Measurements from ENCODE around the gene INMT. TPM values are rescaled to one million over a fixed set of nuclear protein-coding genes. Genes with fewer than 3 reads are reported as not detected.

Gene INMT
- polyA plus RNA-seq, 1 of the 3 experiments (the other 2 are of a cell fraction), result not detected

- 71% methylated on average over 11 of the region's 11 CpGs for WGBS (ENCODE audit: low lambda C conversion rate)
- TF ChIP-seq FOSL2 (IDR thresholded peaks at IDR 0.05; ENCODE audit: borderline replicate concordance, low read depth) (no peak), JUND (IDR thresholded peaks at IDR 0.05) (no peak), YY1 (IDR thresholded peaks at IDR 0.05; ENCODE audit: low read depth) (no peak), ELF1 (IDR thresholded peaks at IDR 0.05) (no peak), RAD21 (IDR thresholded peaks at IDR 0.05; ENCODE audit: low read length) (no peak), CTCF (IDR thresholded peaks at IDR 0.05) (no peak), GABPA (IDR thresholded peaks at IDR 0.05; ENCODE audit: low read depth) (no peak), EP300 (IDR thresholded peaks at IDR 0.05; ENCODE audit: borderline replicate concordance in 1 of 2, low read depth in 1 of 2, low read length in 1 of 2) (no peak), GATA2 (CRISPR knock-in tag; IDR thresholded peaks at IDR 0.05) (no peak), SMC3 (IDR thresholded peaks at IDR 0.05; ENCODE audit: low read depth, low read length) (no peak), TEAD4 (IDR thresholded peaks at IDR 0.05; ENCODE audit: borderline replicate concordance, insufficient read depth) (no peak), FOXM1 (IDR thresholded peaks at IDR 0.05; ENCODE audit: low read depth) (no peak), MXI1 (IDR thresholded peaks at IDR 0.05; ENCODE audit: low read depth, low read length) (no peak), REST (IDR thresholded peaks at IDR 0.05; ENCODE audit: low read depth, low read length) (no peak), RXRA (IDR thresholded peaks at IDR 0.05; ENCODE audit: borderline replicate concordance, low read depth) (no peak), MAX (IDR thresholded peaks at IDR 0.05; ENCODE audit: low read depth) (no peak), CHD2 (IDR thresholded peaks at IDR 0.05; ENCODE audit: low read length, partially characterized antibody) (no peak), PBX3 (IDR thresholded peaks at IDR 0.05) (no peak), RFX5 (IDR thresholded peaks at IDR 0.05; ENCODE audit: low read length) (no peak), EZH2phosphoT487 (IDR thresholded peaks at IDR 0.05; ENCODE audit: borderline replicate concordance, low read depth) (no peak)
- DNase-seq, result peak; percentile 60
- no peaks in the 10 kb centered on the region for H4K20me1 ChIP-seq (ENCODE audit: insufficient read depth)
- H3K79me2 ChIP-seq (ENCODE audit: insufficient read depth), result no peaks in the 10 kb centered on the region
- H3K9me2 ChIP-seq, result no peaks in the 10 kb centered on the region
- peaks cover 0 to 5% of the 10 kb centered on the region in 2 experiments; a peak in 1 of 4 replicates for H3K4me1 ChIP-seq (ENCODE audit: control insufficient read depth in 1 of 2, insufficient read depth in 2 of 2, low read depth in 1 of 2, low read length in 1 of 2)
- H3K9ac ChIP-seq, result no peak overlapping the region
- no peak overlapping the region for H2AFZ ChIP-seq (ENCODE audit: low read depth)
- POLR2A ChIA-PET, result no interaction called here
- no peak overlapping the region for H3K4me3 ChIP-seq (ENCODE audit: low read depth in 2 of 2, low read length in 1 of 2)
- CTCF ChIA-PET, result interaction anchor here (0.8 to 3.8 kb wide), 5 partner anchors 9 to 403 kb away, joined by 3 to 47 read pairs (median 4); partner anchors contain the start of gene CRHR2
- no peaks in the 10 kb centered on the region for H3K36me3 ChIP-seq (replicated peaks in 1 of 2; ENCODE audit: control insufficient read depth in 1 of 2, insufficient read depth in 2 of 2, low read length in 1 of 2)
- H3K27ac ChIP-seq (ENCODE audit: low read depth in 2 of 2, low read length in 1 of 2), result no peak overlapping the region
- no peaks in the 10 kb centered on the region for H3K9me3 ChIP-seq
- H3K4me2 ChIP-seq, result no peak overlapping the region
- peaks cover 55% of the 10 kb centered on the region for H3K27me3 ChIP-seq (ENCODE audit: insufficient read depth)
- no peaks in the 10 kb centered on the region for H3F3A ChIP-seq (replicated peaks; ENCODE audit: insufficient read depth)
These were observed 20.4 kb upstream of the INMT start for GRCh38 chr7:30731581-30731980.

Data from SK-N-SH (cell line).